ENCODE data around the gene ERP29.
A peak's percentile ranks its signal among the peaks of the same experiment; 100 is the strongest.
"Not testable (repeated sequence)": the region's sequence is repeated elsewhere in the genome, so short reads cannot be mapped to it uniquely, and the experiment has no call there.

Gene ERP29

GRCh38 chr12:112000820-112001219 lies 12.4 kb upstream of the ERP29 start:
- intact Hi-C loops (cut with DNase I) = no loop called here
- DNase-seq = no peak

GRCh38 chr12:112001576-112001975 lies 11.7 kb upstream of the ERP29 start:
- DNase-seq = no peak
- intact Hi-C loops (cut with DNase I) = no loop called here

- intact Hi-C loops (cut with DNase I) = no loop called here
- DNase-seq = no peak
These were observed 9.2 kb upstream of the ERP29 start for GRCh38 chr12:112004041-112004440.

- no peak for DNase-seq
- intact Hi-C loops (cut with DNase I) = no loop called here
These were observed 7.5 kb upstream of the ERP29 start for GRCh38 chr12:112005419-112006395.

- intact Hi-C loops (cut with DNase I) = no loop called here
- DNase-seq = no peak
These were observed 5.3 kb upstream of the ERP29 start for GRCh38 chr12:112007945-112008344.

- intact Hi-C loops (cut with DNase I) = no loop called here
- no peak for DNase-seq
These were observed 4.3 kb upstream of the ERP29 start for GRCh38 chr12:112008918-112009317.

- intact Hi-C loops (cut with DNase I); DNase-seq: not testable (repeated sequence)
These were observed 3.6 kb upstream of the ERP29 start for GRCh38 chr12:112009596-112009995.

- intact Hi-C loops (cut with DNase I) = loop anchor here (5.0 kb wide), 2 partner anchors 258 to 372 kb away; partner anchors contain the start of gene HECTD4
- DNase-seq = no peak
These were observed 2.5 kb upstream of the ERP29 start for GRCh38 chr12:112010415-112011344.

GRCh38 chr12:112011685-112012084 lies 1.5 kb upstream of the ERP29 start:
- intact Hi-C loops (cut with DNase I) = loop anchor here (2.0 to 5.0 kb wide), 3 partner anchors 97 to 371 kb away; partner anchors contain the start of genes HECTD4 and NAA25
- DNase-seq = no peak

GRCh38 chr12:112013601-112014402 lies 576 bp downstream of the ERP29 start:
- intact Hi-C loops (cut with DNase I) = loop anchor here (2.0 to 5.0 kb wide), 3 partner anchors 95 to 368 kb away; partner anchors contain the start of genes HECTD4 and NAA25
- DNase-seq = peak; percentile 21 to 94 (median 54)

GRCh38 chr12:112015938-112016337 lies 2.7 kb downstream of the ERP29 start:
- intact Hi-C loops (cut with DNase I) = no loop called here

GRCh38 chr12:112017041-112017440 lies 3.8 kb downstream of the ERP29 start:
- intact Hi-C loops (cut with DNase I) = no loop called here
- no peak for DNase-seq

More at GRCh38 chr12:112015938-112016337, 2.7 kb downstream of the ERP29 start:
- DNase-seq = no peak

- intact Hi-C loops (cut with DNase I) = no loop called here
- no peak for DNase-seq
These were observed 5.5 kb downstream of the ERP29 start for GRCh38 chr12:112018571-112019237.

GRCh38 chr12:112020947-112021457 lies 7.8 kb downstream of the ERP29 start:
- DNase-seq = no peak
- intact Hi-C loops (cut with DNase I) = no loop called here

- no peak for DNase-seq
- intact Hi-C loops (cut with DNase I) = no loop called here
These were observed 9.2 kb downstream of the ERP29 start for GRCh38 chr12:112022241-112023016.

GRCh38 chr12:112023759-112024396 lies 10.7 kb downstream of the ERP29 start:
- DNase-seq = no peak
- intact Hi-C loops (cut with DNase I) = no loop called here

- intact Hi-C loops (cut with DNase I) = no loop called here
- DNase-seq = no peak
These were observed 12.7 kb downstream of the ERP29 start for GRCh38 chr12:112025808-112026375.

GRCh38 chr12:112029301-112029700 lies 16.1 kb downstream of the ERP29 start:
- intact Hi-C loops (cut with DNase I) = no loop called here
- no peak for DNase-seq

Data from posterior cingulate gyrus (tissue), 11 donors.